Stimulated activated CD8-positive, alpha-beta memory T cell treated with anti-CD3 and anti-CD28 coated beads, Interleukin-4, amount 100 ng/mL, for 48 hours (primary cell): ENCODE data around the gene PIMREG.

Experiments used
- DNase-seq: peaks from one replicate; pipeline ENCODE4 v3.0.0-alpha.2; 2020

Gene PIMREG

GRCh38 chr17:6462692-6463091 is 18.4 kb downstream of the PIMREG start:
- no peak for DNase-seq

GRCh38 chr17:6463616-6464445 is 19.6 kb downstream of the PIMREG start:
- no peak for DNase-seq

GRCh38 chr17:6464446-6465041 is 20.3 kb downstream of the PIMREG start:
- DNase-seq = no peak

GRCh38 chr17:6465206-6466003 is 21.1 kb downstream of the PIMREG start:
- DNase-seq = no peak

GRCh38 chr17:6467567-6467966 is 23.3 kb downstream of the PIMREG start:
- no peak for DNase-seq

GRCh38 chr17:6468051-6468790 is 24.0 kb downstream of the PIMREG start:
- no peak for DNase-seq

GRCh38 chr17:6470146-6470718 is 26.0 kb downstream of the PIMREG start:
- DNase-seq = no peak

GRCh38 chr17:6470751-6471521 is 26.7 kb downstream of the PIMREG start:
- DNase-seq = no peak

- no peak for DNase-seq
These were observed 27.5 kb downstream of the PIMREG start for GRCh38 chr17:6471531-6472465.

- DNase-seq = no peak
These were observed 28.3 kb downstream of the PIMREG start for GRCh38 chr17:6472517-6472916.

GRCh38 chr17:6473128-6473767 is 29.0 kb downstream of the PIMREG start:
- peak; percentile 84 for DNase-seq

GRCh38 chr17:6474376-6474775 is 30.1 kb downstream of the PIMREG start:
- no peak for DNase-seq

- DNase-seq = no peak
These were observed 30.7 kb downstream of the PIMREG start for GRCh38 chr17:6474906-6475305.

GRCh38 chr17:6475411-6475810 is 31.2 kb downstream of the PIMREG start:
- no peak for DNase-seq

- DNase-seq = no peak
These were observed 32.0 kb downstream of the PIMREG start for GRCh38 chr17:6476076-6476809.

GRCh38 chr17:6476810-6477179 is 32.5 kb downstream of the PIMREG start:
- no peak for DNase-seq

GRCh38 chr17:6477831-6478383 is 33.7 kb downstream of the PIMREG start:
- no peak for DNase-seq

GRCh38 chr17:6478486-6478885 is 34.2 kb downstream of the PIMREG start:
- DNase-seq = no peak
